ENCODE data around the gene CAMK1.
"Not testable (repeated sequence)": the region's sequence is repeated elsewhere in the genome, so short reads cannot be mapped to it uniquely, and the experiment has no call there.

The CAMK1 gene

DNA sequence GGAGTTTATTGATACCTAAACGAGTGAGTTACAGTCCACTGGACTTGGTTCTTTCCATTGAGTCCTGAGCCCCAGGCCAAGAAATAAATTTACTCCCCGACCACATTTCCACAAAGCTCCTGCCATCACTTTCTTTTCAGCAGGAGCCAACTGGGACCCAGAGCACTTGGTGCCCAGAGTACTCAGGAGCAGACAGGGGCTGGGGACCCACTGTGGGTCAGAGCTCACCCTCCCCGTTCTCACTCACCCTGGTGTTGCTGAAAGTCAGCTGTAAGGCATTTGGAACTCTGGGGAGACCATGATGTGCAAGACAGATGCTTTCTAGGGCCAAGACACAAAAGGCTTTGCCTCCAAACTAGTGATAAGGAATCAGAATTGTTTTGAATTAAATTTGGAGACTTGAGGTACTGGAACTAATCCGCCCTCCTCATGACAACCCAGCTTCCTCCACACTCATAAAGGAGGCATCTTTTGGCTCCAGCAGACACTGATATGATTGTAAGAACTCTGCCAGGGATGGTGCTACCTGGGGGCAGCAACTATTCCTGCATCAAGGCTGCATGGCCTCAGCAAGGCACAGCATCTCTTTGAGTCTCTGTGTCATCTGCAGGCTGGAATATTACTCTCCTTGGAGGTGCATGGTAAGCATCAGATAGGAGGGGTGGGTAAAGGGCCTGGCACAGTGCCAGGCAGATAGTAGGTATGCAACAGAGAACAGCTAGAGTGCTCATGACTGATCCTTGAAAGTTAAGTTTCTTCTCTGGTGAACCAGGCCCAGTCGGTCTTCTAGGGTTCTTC, 7.3 kb upstream of the CAMK1 start:
- in situ Hi-C loops (cut with MboI; ENCODE audit: low sequenced_read_pairs), result no loop called here

DNA sequence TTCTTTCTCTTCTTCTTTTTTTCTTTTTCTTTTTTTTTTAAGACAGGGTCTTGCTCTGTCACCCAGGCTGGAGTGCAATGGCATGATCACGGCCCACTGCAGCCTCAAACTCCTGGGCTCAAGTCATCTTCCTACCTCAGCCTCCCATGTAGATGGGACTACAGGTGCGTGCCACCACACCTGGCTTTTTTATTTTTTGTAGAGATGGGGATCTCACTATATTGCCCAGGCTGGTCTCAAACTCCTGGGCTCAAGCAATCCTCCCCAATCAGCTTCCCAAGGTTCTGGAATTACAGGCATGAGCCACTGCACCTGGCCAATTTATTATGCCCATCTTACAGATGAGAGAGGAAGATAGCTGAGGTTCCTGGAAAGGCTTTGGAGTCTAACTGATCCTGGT, 1.3 kb upstream of the CAMK1 start:
- in situ Hi-C loops (cut with MboI; ENCODE audit: low sequenced_read_pairs), result not testable (repeated sequence)

DNA sequence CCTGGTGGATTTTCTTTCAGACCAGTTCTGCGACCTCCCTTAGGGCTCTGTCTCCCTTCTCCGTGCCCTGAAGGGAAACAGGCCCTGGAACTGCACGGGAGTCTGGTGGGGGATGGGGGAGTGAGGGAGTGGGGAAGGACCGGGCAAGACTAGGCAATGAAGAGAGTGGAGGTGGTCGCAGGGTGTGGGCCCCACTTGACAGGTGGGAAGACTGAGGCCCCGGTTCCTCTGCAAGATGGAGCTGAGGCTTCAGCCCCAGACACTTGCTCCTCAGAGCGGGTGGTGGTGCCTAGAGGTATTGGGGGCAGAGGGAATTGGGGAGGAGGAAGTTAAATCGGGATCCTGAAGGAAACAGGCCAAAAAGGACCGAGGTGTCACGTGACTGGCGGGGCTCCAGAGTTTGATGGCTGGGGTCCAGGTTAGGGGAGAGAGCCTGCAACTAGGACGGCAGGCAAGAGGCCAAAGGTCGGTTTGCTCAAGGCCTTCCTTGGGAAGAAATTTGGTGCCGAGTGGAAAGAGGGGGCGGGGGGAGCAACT, 597 bp upstream of the CAMK1 start:
- in situ Hi-C loops (cut with MboI; ENCODE audit: low sequenced_read_pairs), result no loop called here

DNA sequence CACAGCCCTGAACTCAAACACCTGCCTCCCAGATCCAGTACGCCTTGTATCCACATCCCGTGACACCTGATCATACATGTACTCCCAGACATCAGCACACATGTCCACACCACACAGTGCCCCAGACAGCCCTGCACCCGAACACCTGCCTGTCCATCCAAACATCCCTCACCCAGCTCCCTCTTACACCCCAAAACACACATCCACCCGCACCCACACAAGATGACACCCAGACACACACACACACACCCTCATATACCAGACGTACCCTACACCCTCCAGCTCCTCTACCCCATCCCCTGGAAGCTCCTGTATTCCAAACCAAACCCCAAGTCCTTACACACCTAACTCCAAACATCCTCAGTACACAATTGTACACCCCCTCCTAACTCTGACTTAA, 735 bp downstream of the CAMK1 start:
- in situ Hi-C loops (cut with MboI; ENCODE audit: low sequenced_read_pairs), result no loop called here

DNA sequence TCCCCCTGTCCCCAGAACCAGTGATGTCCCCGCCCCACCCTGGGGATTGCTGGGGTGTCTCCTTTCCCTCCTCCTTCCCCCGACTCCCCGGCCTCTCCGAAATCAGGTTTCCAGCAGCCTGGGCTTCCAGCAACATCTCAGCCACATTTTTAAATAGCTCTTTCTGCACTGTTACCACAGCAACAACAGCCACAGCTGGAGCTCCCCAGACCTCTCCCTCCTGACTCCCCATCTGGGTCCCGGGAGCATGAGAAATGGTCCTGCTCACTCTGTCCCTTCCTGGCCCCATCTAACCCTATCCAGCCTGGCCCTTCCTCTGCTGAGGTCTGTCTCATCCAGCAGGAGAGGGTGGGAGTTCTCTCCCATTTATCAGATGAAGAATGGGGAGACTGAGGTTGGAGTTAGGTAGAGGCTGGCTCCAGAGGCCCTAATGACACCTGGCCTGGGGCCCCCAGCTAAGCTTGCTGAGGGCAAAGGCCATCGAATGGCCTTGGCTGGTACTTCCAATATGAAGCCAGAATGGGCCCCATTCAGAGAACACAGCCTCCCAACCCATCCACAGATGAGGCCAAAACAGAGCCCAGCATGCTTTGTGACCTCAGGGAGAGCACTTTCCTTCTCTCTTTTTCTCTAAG, 1.5 kb downstream of the CAMK1 start:
- in situ Hi-C loops (cut with MboI; ENCODE audit: low sequenced_read_pairs), result no loop called here

DNA sequence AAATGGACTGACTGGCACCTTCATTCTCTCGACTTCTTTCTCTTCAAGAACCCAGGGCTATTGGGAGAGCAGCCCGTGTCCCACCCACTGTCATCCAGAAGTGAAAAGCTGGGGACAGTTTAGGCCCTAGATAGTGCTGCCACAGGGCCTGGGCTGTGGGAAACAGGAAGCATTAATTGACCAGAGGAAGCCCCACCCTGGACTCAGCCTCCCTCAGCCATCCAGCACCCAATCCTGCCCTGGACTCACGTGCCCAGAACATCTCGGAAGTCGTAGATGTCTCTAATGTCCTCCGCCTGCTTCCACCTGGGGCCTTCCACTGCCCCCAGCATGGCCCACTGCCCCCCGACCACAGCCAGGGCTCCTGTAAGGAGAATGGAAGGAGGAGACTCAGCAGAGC, 2.3 kb downstream of the CAMK1 start:
- in situ Hi-C loops (cut with MboI; ENCODE audit: low sequenced_read_pairs), result no loop called here

DNA sequence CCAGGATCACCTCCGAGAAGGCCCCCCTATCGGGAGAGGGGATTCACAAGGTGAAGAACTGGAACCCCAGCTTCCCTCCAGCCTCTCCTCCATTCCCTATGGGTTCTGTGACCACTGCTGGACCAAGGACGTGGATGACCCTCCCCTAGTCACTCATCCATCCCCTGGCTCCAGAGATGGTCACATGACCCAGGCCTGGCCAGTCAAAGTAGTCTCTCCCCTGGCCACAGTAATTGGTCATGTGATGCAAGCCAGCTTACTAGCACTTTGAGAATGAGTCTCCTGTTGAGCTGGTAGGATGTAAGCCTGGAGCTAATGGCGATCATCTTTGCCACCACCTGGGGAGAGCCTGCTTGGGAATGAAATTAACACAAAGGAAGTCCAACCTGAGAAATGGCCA, 3.9 kb downstream of the CAMK1 start:
- in situ Hi-C loops (cut with MboI; ENCODE audit: low sequenced_read_pairs), result no loop called here

DNA sequence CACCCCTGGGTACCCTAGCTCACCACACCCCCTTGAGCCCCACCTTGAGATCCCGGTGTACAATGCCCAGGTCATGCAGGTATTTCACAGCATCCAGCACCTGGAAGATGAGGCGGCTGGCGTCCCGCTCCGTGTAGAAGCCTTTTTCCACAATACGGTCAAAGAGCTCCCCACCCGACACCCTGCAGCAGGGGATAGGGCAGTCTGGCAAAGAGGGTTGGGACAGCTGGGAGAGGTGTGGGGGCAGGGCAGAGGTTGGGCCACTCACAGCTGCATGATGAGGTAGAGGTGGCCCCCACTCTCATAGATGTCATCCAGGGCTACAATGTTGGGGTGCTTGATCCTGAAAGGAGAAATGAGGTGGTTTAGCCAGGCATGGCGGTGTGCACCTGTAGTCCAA, 6.9 kb downstream of the CAMK1 start:
- in situ Hi-C loops (cut with MboI; ENCODE audit: low sequenced_read_pairs), result no loop called here

DNA sequence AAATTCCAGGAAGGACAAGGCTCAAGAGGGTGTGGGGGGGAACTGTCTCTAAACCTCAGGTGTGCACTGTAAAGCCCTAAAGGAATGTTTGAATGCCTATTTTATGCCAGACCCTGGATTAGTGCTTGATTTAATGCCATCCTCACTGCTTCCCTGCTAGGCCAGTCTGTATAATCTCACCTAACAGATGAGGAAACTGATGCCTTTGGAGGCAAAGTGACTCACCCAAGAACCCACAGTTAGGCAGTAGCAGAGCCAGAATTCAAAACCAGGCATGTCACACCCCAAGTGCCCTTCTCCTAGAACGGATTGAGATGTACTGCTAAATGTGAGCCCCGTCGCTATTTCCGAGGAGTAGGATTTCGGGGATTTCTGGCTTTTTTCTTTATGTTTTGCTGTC, 7.8 kb downstream of the CAMK1 start:
- in situ Hi-C loops (cut with MboI; ENCODE audit: low sequenced_read_pairs), result no loop called here

DNA sequence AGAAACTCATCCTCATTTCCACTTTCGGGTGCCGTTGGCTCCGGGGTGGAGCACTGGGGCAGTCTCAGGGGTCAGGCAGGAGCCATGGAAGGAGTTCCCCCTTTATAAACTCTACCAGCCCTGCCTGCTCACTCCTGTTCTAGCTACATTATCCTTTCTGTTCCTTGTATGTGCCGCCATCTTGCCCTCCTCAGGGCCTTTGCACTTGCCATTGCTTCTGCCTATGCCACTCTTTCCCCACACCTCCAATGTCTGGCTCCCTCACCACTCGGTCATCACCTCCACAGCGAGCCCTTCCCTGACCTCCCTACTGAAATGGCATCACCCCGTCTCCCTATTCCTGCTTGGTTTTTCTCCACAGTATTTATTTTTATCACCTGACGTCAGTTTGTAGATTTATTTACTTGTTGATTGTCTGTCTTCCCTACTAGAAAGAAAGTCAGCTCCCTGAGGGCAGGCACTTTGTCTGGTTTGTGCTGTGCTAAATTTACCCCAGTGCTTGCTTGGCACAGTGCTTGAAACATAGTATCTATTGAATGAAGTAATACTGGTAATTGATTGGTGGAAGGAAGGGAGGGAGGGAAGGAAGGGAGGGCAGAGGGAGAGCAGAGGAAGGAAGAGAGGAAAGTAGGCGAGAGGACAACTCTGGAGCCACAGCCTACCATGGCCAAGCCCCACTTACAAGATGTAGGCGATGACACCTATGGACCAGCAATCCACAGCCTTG, 8.8 kb downstream of the CAMK1 start:
- in situ Hi-C loops (cut with MboI; ENCODE audit: low sequenced_read_pairs), result no loop called here

DNA sequence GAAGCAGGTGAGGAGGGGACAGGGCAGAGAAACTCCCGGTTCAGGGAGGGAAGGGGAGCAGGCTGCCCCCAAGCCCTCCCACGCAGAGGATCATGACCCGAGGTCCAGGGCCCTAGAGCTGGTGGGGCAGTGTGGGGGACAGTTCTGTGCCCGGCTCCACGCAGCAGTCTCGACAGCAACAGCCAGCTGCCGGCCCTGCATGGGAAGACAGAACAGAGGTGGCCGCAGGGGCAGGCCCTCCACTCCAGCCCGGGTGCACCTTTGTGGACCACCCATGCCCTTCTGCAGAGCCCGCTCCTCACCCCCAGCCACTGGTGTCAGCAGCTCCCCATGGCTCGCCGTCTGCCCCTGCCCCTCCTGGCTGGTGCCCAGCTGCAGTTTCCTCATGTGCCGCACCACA, 12.3 kb downstream of the CAMK1 start:
- in situ Hi-C loops (cut with MboI; ENCODE audit: low sequenced_read_pairs), result no loop called here

DNA sequence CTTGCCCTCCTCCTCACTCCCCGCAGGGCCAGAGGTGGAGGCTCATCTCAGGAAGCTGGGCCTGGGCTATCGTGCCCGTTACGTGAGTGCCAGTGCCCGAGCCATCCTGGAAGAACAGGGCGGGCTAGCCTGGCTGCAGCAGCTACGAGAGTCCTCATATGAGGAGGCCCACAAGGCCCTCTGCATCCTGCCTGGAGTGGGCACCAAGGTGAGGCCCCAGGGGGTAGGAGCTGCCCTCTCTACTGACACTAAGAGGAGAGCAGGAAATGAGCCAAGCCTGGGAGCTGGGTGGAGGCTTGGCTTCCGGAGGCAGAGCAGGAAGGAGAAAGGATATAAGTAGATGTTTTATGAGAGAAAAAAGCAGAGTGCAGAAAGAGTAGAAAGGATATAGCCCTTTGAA, 15.1 kb downstream of the CAMK1 start:
- in situ Hi-C loops (cut with MboI; ENCODE audit: low sequenced_read_pairs), result no loop called here

DNA sequence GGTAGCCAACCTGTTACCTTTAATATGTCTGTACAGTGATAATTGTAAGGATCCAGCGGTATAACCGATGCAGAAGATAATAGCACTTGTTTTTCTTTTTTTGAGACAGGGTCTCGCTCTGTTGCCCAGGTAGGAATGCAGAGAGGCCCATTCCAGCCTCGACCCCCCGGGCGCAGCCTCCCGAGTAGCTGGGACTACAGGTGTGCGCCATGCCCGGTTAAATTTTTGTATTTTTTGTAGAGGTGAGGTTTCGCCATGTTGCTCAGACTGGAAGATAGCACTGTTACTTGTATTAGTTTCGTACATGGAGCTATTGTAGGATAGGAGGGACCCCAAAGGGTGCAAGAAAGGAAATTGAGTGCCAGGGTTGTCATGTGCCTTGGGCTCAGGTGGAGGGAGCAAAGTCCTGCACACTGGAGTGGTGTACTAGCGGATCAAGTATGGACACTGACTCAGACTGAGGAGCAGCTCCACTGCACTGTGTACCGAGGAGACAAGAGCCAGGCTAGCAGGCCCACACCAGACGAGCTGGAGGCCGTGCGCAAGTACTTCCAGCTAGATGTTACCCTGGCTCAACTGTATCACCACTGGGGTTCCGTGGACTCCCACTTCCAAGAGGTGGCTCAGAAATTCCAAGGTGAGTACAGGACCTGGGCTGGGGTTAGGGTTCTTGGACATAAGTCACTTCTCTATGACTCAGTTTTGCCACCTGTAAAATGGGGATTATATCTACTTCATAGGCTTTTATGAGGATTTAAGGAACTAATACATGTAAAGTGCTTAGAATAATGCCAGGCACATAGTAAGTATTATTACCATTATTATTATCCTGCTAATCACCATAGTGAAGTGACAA, 19.0 kb downstream of the CAMK1 start:
- in situ Hi-C loops (cut with MboI; ENCODE audit: low sequenced_read_pairs), result no loop called here

DNA sequence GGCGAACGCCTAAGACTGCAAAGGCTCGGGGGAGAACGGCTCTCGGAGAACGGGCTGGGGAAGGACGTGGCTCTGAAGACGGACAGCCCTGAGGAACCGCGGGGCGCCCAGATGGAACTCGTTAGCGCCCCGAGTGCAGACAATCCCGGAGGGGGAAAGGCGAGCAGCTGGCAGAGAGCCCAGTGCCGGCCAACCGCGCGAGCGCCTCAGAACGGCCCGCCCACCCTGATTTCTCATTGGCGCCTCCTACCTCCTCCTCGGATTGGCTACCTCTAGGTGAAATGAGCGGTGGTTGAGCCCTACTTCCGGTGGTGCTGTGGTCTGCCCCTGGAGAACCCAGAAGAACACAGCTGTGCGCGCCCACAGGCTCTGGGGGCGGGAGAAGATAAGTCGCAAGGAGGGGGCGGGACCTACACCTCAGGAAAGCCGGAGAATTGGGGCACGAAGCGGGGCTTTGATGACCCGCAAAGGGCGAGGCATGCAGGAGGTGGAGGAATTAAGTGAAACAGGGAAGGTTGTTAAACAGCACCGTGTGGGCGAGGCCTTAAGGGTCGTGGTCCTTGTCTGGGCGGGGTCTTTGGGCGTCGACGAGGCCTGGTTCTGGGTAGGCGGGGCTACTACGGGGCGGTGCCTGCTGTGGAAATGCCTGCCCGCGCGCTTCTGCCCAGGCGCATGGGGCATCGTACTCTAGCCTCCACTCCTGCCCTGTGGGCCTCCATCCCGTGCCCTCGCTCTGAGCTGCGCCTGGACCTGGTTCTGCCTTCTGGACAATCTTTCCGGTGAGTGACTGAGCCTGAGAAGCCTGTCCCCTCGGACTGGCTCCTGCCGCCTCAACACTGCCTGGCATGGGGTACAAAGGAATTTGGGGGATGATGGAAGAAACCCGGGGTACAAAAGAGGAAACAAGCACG, 19.8 kb downstream of the CAMK1 start, which contains the start of gene OGG1:
OGG1 (plus strand) TSS at position 308 of the 911 bp plus-strand sequence; CDS start at position 643, 335 bp downstream.
- in situ Hi-C loops (cut with MboI; ENCODE audit: low sequenced_read_pairs), result no loop called here

DNA sequence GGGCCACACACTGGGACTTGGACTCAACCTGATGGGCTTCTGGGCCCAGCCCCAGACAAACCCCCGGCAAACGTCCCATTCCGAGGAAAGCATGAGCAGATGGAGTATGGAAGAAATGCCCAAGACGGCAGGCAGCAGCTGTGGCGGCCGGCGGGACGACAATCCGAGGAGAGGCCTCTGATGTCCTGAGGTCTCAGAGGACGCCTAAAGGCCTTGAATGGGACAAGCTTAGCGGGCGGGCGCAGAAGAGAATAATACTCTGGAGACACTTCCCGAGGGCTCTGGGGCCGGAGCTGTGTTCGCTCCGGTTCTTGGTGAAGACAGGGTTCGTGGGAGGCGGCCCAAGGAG, 20.5 kb downstream of the CAMK1 start:
- in situ Hi-C loops (cut with MboI; ENCODE audit: low sequenced_read_pairs), result no loop called here

DNA sequence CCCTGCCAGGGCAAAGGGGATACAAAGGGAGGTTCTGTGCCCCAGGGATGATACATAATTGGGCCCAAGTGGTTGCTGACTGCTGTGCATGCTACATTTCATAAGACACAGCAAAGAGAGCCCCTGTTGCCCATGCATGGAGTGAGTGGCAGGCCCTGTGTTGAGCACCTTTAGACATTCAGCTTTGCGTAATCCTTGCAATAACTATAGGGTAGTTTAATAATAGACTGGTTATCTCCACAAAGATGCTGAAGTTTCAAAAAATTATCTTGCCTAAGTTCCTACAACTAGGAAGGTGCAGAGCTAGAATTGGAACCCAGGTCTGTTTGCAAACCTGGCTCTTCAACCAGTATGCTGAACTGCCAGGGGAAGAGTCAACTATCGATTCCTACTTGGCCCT, 21.7 kb downstream of the CAMK1 start:
- in situ Hi-C loops (cut with MboI; ENCODE audit: low sequenced_read_pairs), result no loop called here

DNA sequence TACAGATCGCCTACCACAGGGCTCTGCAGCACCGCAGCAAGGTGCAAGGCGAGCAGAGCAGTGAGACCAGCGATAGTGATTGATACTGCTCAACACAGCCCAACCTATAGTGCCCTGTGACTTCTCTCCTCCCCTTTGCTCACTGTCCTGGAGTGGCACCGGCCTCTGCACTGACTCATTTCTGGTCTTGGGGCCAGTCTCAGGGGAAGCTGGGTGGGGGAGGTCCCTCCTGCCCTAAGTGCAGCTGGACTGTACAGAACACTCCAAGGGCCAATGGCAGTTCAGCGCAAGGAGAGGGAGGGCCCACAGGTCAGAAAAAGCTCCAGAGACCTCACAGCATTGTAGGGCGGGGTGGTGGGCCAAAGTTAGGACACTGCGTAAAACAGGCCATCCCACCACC, 22.5 kb downstream of the CAMK1 start:
- in situ Hi-C loops (cut with MboI; ENCODE audit: low sequenced_read_pairs), result no loop called here

DNA sequence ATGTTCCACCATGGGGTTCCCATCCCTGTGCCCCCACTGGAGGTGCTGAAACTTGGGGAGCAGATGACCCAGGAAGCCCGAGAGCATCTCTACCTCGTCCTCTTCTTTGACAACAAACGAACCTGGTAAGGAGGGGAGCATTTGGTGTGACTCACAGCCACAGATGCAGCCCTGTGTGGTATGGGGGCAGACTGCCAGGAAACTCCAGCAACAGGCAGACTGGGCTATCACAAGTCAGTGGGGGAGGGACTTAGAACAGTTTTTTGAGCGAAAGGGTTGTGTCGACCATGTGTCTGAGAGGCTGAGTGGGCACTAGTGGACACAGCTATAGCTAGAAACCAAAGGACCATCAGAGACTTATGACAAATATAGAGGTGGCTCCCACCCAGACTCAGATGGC, 23.4 kb downstream of the CAMK1 start:
- in situ Hi-C loops (cut with MboI; ENCODE audit: low sequenced_read_pairs), result no loop called here

DNA sequence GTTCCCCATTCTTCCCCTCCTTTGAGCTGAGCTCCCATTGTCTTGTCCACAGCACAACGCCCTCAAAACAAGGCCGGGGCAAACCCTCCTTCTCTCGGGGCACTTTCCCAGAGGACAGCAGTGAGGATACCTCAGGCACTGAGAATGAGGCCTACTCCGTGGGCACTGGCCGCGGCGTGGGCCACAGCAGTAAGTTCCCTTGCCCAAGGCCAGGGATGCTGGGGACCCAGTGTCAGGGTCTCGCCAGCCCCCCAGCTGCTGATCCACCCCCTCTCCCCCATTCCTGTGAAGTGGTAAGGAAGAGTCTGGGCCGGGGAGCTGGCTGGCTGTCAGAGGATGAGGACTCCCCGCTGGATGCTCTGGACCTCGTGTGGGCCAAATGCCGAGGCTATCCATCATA, 24.2 kb downstream of the CAMK1 start:
- in situ Hi-C loops (cut with MboI; ENCODE audit: low sequenced_read_pairs), result no loop called here

DNA sequence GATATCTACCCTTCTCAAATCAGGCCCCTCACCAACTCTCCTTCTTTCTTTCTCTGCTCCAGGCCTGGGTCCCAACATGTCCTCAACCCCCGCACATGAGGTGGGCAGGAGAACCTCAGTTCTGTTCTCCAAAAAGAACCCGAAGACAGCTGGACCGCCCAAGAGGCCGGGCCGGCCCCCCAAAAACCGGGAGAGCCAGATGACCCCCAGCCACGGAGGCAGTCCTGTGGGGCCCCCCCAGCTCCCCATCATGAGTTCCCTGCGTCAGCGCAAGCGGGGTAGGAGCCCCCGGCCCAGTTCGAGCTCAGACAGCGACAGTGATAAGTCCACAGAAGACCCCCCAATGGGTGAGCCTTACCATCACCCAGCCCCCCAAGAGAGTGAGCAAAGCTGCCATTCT, 25.6 kb downstream of the CAMK1 start:
- in situ Hi-C loops (cut with MboI; ENCODE audit: low sequenced_read_pairs), result no loop called here

All from HL-60/S4 treated with retinoic acid at 250 ng/mL for 4 days and 3 days (cell line).